Measurements from ENCODE around the gene B3GAT1. TPM values are rescaled to one million over a fixed set of nuclear protein-coding genes. Genes with fewer than 3 reads are reported as not detected.

B3GAT1 gene
- total and polyA plus RNA-seq, 2 experiments from 2014 or later, result 4.8 to 28.3 TPM

DNA sequence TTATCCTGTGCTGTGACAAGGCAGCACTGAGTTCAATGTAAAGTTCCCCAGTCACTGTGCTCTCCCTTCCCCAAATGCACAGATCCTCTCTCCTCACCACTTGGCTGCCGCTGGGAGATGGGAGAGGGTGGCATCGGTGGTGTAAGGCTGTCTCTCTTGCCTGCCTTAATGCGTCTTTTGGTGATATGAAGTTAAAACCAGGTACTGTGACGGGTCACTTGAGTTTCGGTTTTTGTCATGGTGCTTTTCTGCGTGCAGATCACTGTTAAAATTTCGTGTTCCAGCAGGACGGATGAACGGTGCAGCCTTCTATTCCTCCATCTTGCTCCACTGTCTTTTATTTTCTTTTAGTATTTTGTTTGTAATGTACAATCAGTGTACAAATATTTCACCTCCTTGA, 61.7 kb downstream of the B3GAT1 start:
- TF ChIP-seq EZH2phosphoT487 (IDR thresholded peaks at IDR 0.05; ENCODE audit: unreplicated experiment), result no peak
- TF ChIP-seq JUNB (IDR thresholded peaks at IDR 0.05; ENCODE audit: unreplicated experiment), result no peak
- TF ChIP-seq ZNF331 (CRISPR knock-in tag; IDR thresholded peaks at IDR 0.05; ENCODE audit: low read depth), result no peak
- TF ChIP-seq, protein P1, sequence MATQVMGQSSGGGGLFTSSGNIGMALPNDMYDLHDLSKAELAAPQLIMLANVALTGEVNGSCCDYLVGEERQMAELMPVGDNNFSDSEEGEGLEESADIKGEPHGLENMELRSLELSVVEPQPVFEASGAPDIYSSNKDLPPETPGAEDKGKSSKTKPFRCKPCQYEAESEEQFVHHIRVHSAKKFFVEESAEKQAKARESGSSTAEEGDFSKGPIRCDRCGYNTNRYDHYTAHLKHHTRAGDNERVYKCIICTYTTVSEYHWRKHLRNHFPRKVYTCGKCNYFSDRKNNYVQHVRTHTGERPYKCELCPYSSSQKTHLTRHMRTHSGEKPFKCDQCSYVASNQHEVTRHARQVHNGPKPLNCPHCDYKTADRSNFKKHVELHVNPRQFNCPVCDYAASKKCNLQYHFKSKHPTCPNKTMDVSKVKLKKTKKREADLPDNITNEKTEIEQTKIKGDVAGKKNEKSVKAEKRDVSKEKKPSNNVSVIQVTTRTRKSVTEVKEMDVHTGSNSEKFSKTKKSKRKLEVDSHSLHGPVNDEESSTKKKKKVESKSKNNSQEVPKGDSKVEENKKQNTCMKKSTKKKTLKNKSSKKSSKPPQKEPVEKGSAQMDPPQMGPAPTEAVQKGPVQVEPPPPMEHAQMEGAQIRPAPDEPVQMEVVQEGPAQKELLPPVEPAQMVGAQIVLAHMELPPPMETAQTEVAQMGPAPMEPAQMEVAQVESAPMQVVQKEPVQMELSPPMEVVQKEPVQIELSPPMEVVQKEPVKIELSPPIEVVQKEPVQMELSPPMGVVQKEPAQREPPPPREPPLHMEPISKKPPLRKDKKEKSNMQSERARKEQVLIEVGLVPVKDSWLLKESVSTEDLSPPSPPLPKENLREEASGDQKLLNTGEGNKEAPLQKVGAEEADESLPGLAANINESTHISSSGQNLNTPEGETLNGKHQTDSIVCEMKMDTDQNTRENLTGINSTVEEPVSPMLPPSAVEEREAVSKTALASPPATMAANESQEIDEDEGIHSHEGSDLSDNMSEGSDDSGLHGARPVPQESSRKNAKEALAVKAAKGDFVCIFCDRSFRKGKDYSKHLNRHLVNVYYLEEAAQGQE (IDR thresholded peaks at IDR 0.05; ENCODE audit: unreplicated experiment), result no peak
- no peak for TF ChIP-seq CREB1 (CRISPR knock-in tag; IDR thresholded peaks at IDR 0.05; ENCODE audit: low read depth)
- no peak for TF ChIP-seq ZNF114 (CRISPR knock-in tag; IDR thresholded peaks at IDR 0.05)
- TF ChIP-seq, protein P2, sequence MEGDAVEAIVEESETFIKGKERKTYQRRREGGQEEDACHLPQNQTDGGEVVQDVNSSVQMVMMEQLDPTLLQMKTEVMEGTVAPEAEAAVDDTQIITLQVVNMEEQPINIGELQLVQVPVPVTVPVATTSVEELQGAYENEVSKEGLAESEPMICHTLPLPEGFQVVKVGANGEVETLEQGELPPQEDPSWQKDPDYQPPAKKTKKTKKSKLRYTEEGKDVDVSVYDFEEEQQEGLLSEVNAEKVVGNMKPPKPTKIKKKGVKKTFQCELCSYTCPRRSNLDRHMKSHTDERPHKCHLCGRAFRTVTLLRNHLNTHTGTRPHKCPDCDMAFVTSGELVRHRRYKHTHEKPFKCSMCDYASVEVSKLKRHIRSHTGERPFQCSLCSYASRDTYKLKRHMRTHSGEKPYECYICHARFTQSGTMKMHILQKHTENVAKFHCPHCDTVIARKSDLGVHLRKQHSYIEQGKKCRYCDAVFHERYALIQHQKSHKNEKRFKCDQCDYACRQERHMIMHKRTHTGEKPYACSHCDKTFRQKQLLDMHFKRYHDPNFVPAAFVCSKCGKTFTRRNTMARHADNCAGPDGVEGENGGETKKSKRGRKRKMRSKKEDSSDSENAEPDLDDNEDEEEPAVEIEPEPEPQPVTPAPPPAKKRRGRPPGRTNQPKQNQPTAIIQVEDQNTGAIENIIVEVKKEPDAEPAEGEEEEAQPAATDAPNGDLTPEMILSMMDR (conservative IDR thresholded peaks at IDR 0.05; ENCODE audit: low read depth in 2 of 2), result no peak
- no peak for TF ChIP-seq STAT1 (IDR thresholded peaks at IDR 0.05; ENCODE audit: unreplicated experiment)
- TF ChIP-seq POLR2AphosphoS5 (IDR thresholded peaks at IDR 0.05; ENCODE audit: low read depth), result no peak
- TF ChIP-seq, protein P3, sequence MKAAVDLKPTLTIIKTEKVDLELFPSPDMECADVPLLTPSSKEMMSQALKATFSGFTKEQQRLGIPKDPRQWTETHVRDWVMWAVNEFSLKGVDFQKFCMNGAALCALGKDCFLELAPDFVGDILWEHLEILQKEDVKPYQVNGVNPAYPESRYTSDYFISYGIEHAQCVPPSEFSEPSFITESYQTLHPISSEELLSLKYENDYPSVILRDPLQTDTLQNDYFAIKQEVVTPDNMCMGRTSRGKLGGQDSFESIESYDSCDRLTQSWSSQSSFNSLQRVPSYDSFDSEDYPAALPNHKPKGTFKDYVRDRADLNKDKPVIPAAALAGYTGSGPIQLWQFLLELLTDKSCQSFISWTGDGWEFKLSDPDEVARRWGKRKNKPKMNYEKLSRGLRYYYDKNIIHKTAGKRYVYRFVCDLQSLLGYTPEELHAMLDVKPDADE (IDR thresholded peaks at IDR 0.05), result no peak
- TF ChIP-seq, protein P4, sequence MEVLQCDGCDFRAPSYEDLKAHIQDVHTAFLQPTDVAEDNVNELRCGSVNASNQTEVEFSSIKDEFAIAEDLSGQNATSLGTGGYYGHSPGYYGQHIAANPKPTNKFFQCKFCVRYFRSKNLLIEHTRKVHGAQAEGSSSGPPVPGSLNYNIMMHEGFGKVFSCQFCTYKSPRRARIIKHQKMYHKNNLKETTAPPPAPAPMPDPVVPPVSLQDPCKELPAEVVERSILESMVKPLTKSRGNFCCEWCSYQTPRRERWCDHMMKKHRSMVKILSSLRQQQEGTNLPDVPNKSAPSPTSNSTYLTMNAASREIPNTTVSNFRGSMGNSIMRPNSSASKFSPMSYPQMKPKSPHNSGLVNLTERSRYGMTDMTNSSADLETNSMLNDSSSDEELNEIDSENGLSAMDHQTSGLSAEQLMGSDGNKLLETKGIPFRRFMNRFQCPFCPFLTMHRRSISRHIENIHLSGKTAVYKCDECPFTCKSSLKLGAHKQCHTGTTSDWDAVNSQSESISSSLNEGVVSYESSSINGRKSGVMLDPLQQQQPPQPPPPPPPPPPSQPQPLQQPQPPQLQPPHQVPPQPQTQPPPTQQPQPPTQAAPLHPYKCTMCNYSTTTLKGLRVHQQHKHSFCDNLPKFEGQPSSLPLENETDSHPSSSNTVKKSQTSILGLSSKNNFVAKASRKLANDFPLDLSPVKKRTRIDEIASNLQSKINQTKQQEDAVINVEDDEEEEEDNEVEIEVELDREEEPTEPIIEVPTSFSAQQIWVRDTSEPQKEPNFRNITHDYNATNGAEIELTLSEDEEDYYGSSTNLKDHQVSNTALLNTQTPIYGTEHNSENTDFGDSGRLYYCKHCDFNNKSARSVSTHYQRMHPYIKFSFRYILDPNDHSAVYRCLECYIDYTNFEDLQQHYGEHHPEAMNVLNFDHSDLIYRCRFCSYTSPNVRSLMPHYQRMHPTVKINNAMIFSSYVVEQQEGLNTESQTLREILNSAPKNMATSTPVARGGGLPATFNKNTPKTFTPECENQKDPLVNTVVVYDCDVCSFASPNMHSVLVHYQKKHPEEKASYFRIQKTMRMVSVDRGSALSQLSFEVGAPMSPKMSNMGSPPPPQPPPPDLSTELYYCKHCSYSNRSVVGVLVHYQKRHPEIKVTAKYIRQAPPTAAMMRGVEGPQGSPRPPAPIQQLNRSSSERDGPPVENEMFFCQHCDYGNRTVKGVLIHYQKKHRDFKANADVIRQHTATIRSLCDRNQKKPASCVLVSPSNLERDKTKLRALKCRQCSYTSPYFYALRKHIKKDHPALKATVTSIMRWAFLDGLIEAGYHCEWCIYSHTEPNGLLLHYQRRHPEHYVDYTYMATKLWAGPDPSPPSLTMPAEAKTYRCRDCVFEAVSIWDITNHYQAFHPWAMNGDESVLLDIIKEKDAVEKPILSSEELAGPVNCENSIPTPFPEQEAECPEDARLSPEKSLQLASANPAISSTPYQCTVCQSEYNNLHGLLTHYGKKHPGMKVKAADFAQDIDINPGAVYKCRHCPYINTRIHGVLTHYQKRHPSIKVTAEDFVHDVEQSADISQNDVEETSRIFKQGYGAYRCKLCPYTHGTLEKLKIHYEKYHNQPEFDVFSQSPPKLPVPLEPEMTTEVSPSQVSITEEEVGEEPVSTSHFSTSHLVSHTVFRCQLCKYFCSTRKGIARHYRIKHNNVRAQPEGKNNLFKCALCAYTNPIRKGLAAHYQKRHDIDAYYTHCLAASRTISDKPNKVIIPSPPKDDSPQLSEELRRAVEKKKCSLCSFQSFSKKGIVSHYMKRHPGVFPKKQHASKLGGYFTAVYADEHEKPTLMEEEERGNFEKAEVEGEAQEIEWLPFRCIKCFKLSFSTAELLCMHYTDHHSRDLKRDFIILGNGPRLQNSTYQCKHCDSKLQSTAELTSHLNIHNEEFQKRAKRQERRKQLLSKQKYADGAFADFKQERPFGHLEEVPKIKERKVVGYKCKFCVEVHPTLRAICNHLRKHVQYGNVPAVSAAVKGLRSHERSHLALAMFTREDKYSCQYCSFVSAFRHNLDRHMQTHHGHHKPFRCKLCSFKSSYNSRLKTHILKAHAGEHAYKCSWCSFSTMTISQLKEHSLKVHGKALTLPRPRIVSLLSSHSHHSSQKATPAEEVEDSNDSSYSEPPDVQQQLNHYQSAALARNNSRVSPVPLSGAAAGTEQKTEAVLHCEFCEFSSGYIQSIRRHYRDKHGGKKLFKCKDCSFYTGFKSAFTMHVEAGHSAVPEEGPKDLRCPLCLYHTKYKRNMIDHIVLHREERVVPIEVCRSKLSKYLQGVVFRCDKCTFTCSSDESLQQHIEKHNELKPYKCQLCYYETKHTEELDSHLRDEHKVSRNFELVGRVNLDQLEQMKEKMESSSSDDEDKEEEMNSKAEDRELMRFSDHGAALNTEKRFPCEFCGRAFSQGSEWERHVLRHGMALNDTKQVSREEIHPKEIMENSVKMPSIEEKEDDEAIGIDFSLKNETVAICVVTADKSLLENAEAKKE (CRISPR knock-in tag; IDR thresholded peaks at IDR 0.05), result no peak
- TF ChIP-seq EZH2 (IDR thresholded peaks at IDR 0.05; ENCODE audit: low read depth, unreplicated experiment), result no peak
- no peak for TF ChIP-seq NANOG (IDR thresholded peaks at IDR 0.05; ENCODE audit: borderline replicate concordance)
- Histone ChIP-seq H3F3A (replicated peaks; ENCODE audit: low read depth) (no peaks in the 10 kb centered on the region), H3K79me2 (replicated peaks; ENCODE audit: insufficient read depth) (no peaks in the 10 kb centered on the region), H3K4me3 (no peak overlapping the region), H3K4me1 (ENCODE audit: insufficient read depth) (peaks cover 16% of the 10 kb centered on the region), H3K36me3 (ENCODE audit: insufficient read depth) (no peaks in the 10 kb centered on the region), H3K4me2 (0 out of 2 replicates have a peak overlapping the region, but pooled peaks have one; percentile 42), H2AFZ (no peak overlapping the region), H3K27me3 (ENCODE audit: insufficient read depth) (no peaks in the 10 kb centered on the region), H3K27ac (ENCODE audit: low read depth) (no peak overlapping the region), H4K20me1 (replicated peaks; ENCODE audit: insufficient read depth) (no peaks in the 10 kb centered on the region), H3K9me2 (ENCODE audit: insufficient read depth) (0 out of 2 replicates have a peak, but pooled peaks cover 3% of the 10 kb centered on the region)
- H3K4me3 Mint-ChIP-seq, result no peak overlapping the region
- DNase-seq (ENCODE audit: low spot score) (no peak), ATAC-seq (no peak)
- H3K9me3 Mint-ChIP-seq, result no peaks in the 10 kb centered on the region; the same call in 2 of the 3 replicates
- H3K27me3 Mint-ChIP-seq (ENCODE audit: insufficient read depth, low read depth, poor library complexity), result peaks cover 3% of the 10 kb centered on the region
- H3K27ac Mint-ChIP-seq, result no peak overlapping the region
- no peaks in the 10 kb centered on the region for H3K36me3 Mint-ChIP-seq (ENCODE audit: low read depth)
- peaks cover 25% of the 10 kb centered on the region for H3K4me1 Mint-ChIP-seq
